ENCODE data around the gene CACNA1I. TPM values are rescaled to one million over a fixed set of nuclear protein-coding genes. Genes with fewer than 3 reads are reported as not detected.

The CACNA1I gene
- total RNA-seq, 1 donor from 2014 or later, result 0.07 TPM

- Mint-ChIP-seq H3K36me3 (ENCODE audit: low read depth) (no peaks in the 10 kb centered on the region), H3K4me1 (peaks cover 13% of the 10 kb centered on the region), H3K27me3 (ENCODE audit: low read depth) (peaks cover 53% of the 10 kb centered on the region), H3K27ac (ENCODE audit: unreplicated experiment) (no peak overlapping the region), H3K9me3 (no peaks in the 10 kb centered on the region), H3K4me3 (no peak overlapping the region)
- no peak for DNase-seq (ENCODE audit: low read depth, low spot score)
- TF ChIP-seq CTCF (conservative IDR thresholded peaks at IDR 0.05), result no peak
Observed at GRCh38 chr22:39596601-39597000, 26.0 kb downstream of the CACNA1I start.

- no peaks in the 10 kb centered on the region for H3K36me3 Mint-ChIP-seq (ENCODE audit: low read depth)
- H3K4me1 Mint-ChIP-seq, result peaks cover 8% of the 10 kb centered on the region
- H3K4me3 Mint-ChIP-seq, result no peak overlapping the region
- DNase-seq (ENCODE audit: low read depth, low spot score), result no peak
- peaks cover 58% of the 10 kb centered on the region for H3K27me3 Mint-ChIP-seq (ENCODE audit: low read depth)
- H3K9me3 Mint-ChIP-seq, result no peaks in the 10 kb centered on the region
- no peak for TF ChIP-seq CTCF (conservative IDR thresholded peaks at IDR 0.05)
- no peak overlapping the region for H3K27ac Mint-ChIP-seq (ENCODE audit: unreplicated experiment)
Observed at GRCh38 chr22:39597236-39597869, 26.8 kb downstream of the CACNA1I start.

GRCh38 chr22:39598017-39598965 is 27.7 kb downstream of the CACNA1I start:
- Mint-ChIP-seq H3K27ac (ENCODE audit: unreplicated experiment) (no peak overlapping the region), H3K4me3 (no peak overlapping the region), H3K36me3 (ENCODE audit: low read depth) (no peaks in the 10 kb centered on the region), H3K9me3 (peaks cover 2% of the 10 kb centered on the region), H3K27me3 (ENCODE audit: low read depth) (peaks cover 62% of the 10 kb centered on the region), H3K4me1 (peaks cover 6% of the 10 kb centered on the region)
- DNase-seq (ENCODE audit: low read depth, low spot score), result peak; percentile 54
- peak; percentile 34 for TF ChIP-seq CTCF (conservative IDR thresholded peaks at IDR 0.05)

- peaks cover 2% of the 10 kb centered on the region for H3K9me3 Mint-ChIP-seq
- no peak for DNase-seq (ENCODE audit: low read depth, low spot score)
- peaks cover 67% of the 10 kb centered on the region for H3K27me3 Mint-ChIP-seq (ENCODE audit: low read depth)
- no peak overlapping the region for H3K27ac Mint-ChIP-seq (ENCODE audit: unreplicated experiment)
- H3K4me3 Mint-ChIP-seq, result no peak overlapping the region
- peaks cover 4% of the 10 kb centered on the region for H3K4me1 Mint-ChIP-seq
- TF ChIP-seq CTCF (conservative IDR thresholded peaks at IDR 0.05), result no peak
- no peaks in the 10 kb centered on the region for H3K36me3 Mint-ChIP-seq (ENCODE audit: low read depth)
Observed at GRCh38 chr22:39600491-39601179, 30.1 kb downstream of the CACNA1I start.

- H3K27me3 Mint-ChIP-seq (ENCODE audit: low read depth), result peaks cover 66% of the 10 kb centered on the region
- no peaks in the 10 kb centered on the region for H3K36me3 Mint-ChIP-seq (ENCODE audit: low read depth)
- H3K4me1 Mint-ChIP-seq, result peaks cover 4% of the 10 kb centered on the region
- TF ChIP-seq CTCF (conservative IDR thresholded peaks at IDR 0.05), result no peak
- no peak for DNase-seq (ENCODE audit: low read depth, low spot score)
- H3K9me3 Mint-ChIP-seq, result peaks cover 2% of the 10 kb centered on the region
- no peak overlapping the region for H3K27ac Mint-ChIP-seq (ENCODE audit: unreplicated experiment)
- no peak overlapping the region for H3K4me3 Mint-ChIP-seq
Observed at GRCh38 chr22:39601180-39601535, 30.6 kb downstream of the CACNA1I start.
